ENCODE measurements around the gene DLGAP1.
A peak's percentile ranks its signal among the peaks of the same experiment; 100 is the strongest.

Gene DLGAP1

GRCh38 chr18:3544537-3544936 is 910.6 kb downstream of the DLGAP1 start:
- DNase-seq = no peak

GRCh38 chr18:3541549-3542386 is 913.3 kb downstream of the DLGAP1 start:
- no peak for DNase-seq

- DNase-seq = no peak
Observed at GRCh38 chr18:3540805-3541548, 914.1 kb downstream of the DLGAP1 start.

- DNase-seq = no peak
Observed at GRCh38 chr18:3538954-3539617, 916.0 kb downstream of the DLGAP1 start.

GRCh38 chr18:3538456-3538855 is 916.7 kb downstream of the DLGAP1 start:
- DNase-seq = no peak

GRCh38 chr18:3530807-3531206 is 924.3 kb downstream of the DLGAP1 start:
- no peak for DNase-seq

- peak; percentile 78 for DNase-seq
Observed at GRCh38 chr18:3529601-3530000, 925.5 kb downstream of the DLGAP1 start.

- DNase-seq = no peak
Observed at GRCh38 chr18:3529077-3529476, 926.0 kb downstream of the DLGAP1 start.

GRCh38 chr18:3528231-3528630 is 926.9 kb downstream of the DLGAP1 start:
- peak; percentile 24 for DNase-seq

GRCh38 chr18:3526421-3527354 is 928.4 kb downstream of the DLGAP1 start:
- peak; percentile 95 for DNase-seq

GRCh38 chr18:3525870-3526420 is 929.2 kb downstream of the DLGAP1 start:
- peak; percentile 30 for DNase-seq

GRCh38 chr18:3524706-3525105 is 930.4 kb downstream of the DLGAP1 start:
- DNase-seq = no peak

- no peak for DNase-seq
Observed at GRCh38 chr18:3520230-3521085, 934.6 kb downstream of the DLGAP1 start.

- DNase-seq = no peak
Observed at GRCh38 chr18:3514312-3515216, 940.5 kb downstream of the DLGAP1 start.

- DNase-seq = no peak
Observed at GRCh38 chr18:3513481-3513880, 941.6 kb downstream of the DLGAP1 start.

GRCh38 chr18:3511980-3512379 is 943.1 kb downstream of the DLGAP1 start:
- no peak for DNase-seq

GRCh38 chr18:3510896-3511295 is 944.2 kb downstream of the DLGAP1 start:
- no peak for DNase-seq

- no peak for DNase-seq
Observed at GRCh38 chr18:3510024-3510423, 945.1 kb downstream of the DLGAP1 start.

- DNase-seq = peak; percentile 55
Observed at GRCh38 chr18:3508576-3509549, 946.2 kb downstream of the DLGAP1 start.
